A549 (cell line): Measurements from ENCODE around the gene SPEN.

Experiments used
- CBX8 ChIP-seq: fragments of 200-600 bp; sonication (generic); IDR thresholded peaks from 2 replicates; pipeline ENCODE4 v1.6.1; 2016
- POLR2A ChIP-seq: IDR thresholded peaks from 2 replicates; pipeline ENCODE4 v1.6.1; 2012; ENCODE audit warnings: mild to moderate bottlenecking, low read length
- RAD21 ChIP-seq, 2 experiments: fragments of >200 bp in 1 of 2; sonication (Bioruptor Twin) in 1 of 2; formaldehyde crosslinking in 1 of 2; IDR thresholded peaks in 1 of 2; conservative IDR thresholded peaks in 1 of 2; 2 replicates in 1 of 2; 3 replicates in 1 of 2; pipeline ENCODE4 v1.6.1; 2012 to 2018; ENCODE audit warnings: inconsistent platforms in 1 of 2
- RCOR1 ChIP-seq: fragments of 150-350 bp; IDR thresholded peaks from 2 replicates; pipeline ENCODE4 v1.6.1; 2014; ENCODE audit warnings: antibody characterized with exemption, low read length, low read depth
- SMC3 ChIP-seq: fragments of >200 bp; sonication (Bioruptor Twin); formaldehyde crosslinking; IDR thresholded peaks from 3 replicates; pipeline ENCODE4 v1.6.1; 2018; ENCODE audit warnings: inconsistent platforms
- TF ChIP-seq, protein P1 (sequence below): IDR thresholded peaks from 2 replicates; pipeline ENCODE4 v1.6.1; 2012
- TF ChIP-seq, protein P2 (sequence below): fragments of 450-650 bp; IDR thresholded peaks from 2 replicates; pipeline ENCODE4 v1.6.1; 2014; ENCODE audit warnings: antibody characterized with exemption
- TF ChIP-seq, protein P3 (sequence below): fragments of >200 bp; sonication (Bioruptor Twin); formaldehyde crosslinking; IDR thresholded peaks from 3 replicates; pipeline ENCODE4 v1.5.1; 2016

DNA sequence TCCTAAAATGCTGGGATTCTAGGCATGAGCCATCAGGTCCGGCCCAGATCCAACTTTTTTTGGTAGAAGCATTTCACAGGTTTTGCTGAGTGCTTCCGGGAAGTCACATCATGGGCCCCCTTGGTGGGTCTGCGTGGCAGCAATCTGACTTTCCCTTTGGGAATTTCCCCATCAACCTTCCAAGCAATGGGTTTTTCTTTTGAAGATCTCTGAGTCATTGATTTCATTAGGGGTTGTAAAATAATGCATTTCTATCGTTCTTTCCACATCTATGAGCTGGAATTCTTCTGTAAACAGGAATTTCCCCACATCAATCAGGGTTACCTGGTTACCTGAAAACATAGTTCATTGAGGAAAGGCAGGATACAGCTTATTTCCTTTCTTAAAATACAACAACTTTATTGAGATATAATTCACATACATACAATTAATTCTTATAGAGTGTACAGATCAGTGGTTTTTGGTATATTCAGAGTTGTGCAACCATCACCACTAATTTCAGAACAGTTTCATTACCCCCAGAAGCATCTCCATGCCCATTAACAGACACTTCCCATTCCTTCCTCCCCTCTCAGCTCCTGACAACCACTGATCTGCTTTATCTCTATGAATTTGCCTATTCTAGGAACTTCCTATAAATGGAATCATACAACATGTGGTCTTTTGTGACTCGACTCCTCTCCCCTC is 138.2 kb downstream of the SPEN start:
- TF ChIP-seq, protein P1, sequence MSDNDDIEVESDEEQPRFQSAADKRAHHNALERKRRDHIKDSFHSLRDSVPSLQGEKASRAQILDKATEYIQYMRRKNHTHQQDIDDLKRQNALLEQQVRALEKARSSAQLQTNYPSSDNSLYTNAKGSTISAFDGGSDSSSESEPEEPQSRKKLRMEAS = no peak
- TF ChIP-seq RAD21 (conservative IDR thresholded peaks at IDR 0.05 in 1 of 2, IDR thresholded peaks at IDR 0.05 in 1 of 2) = no peak
- no peak for TF ChIP-seq CBX8
- no peak for TF ChIP-seq POLR2A
- TF ChIP-seq, protein P2, sequence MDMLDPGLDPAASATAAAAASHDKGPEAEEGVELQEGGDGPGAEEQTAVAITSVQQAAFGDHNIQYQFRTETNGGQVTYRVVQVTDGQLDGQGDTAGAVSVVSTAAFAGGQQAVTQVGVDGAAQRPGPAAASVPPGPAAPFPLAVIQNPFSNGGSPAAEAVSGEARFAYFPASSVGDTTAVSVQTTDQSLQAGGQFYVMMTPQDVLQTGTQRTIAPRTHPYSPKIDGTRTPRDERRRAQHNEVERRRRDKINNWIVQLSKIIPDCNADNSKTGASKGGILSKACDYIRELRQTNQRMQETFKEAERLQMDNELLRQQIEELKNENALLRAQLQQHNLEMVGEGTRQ = no peak
- TF ChIP-seq, protein P3, sequence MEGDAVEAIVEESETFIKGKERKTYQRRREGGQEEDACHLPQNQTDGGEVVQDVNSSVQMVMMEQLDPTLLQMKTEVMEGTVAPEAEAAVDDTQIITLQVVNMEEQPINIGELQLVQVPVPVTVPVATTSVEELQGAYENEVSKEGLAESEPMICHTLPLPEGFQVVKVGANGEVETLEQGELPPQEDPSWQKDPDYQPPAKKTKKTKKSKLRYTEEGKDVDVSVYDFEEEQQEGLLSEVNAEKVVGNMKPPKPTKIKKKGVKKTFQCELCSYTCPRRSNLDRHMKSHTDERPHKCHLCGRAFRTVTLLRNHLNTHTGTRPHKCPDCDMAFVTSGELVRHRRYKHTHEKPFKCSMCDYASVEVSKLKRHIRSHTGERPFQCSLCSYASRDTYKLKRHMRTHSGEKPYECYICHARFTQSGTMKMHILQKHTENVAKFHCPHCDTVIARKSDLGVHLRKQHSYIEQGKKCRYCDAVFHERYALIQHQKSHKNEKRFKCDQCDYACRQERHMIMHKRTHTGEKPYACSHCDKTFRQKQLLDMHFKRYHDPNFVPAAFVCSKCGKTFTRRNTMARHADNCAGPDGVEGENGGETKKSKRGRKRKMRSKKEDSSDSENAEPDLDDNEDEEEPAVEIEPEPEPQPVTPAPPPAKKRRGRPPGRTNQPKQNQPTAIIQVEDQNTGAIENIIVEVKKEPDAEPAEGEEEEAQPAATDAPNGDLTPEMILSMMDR = no peak
- no peak for TF ChIP-seq RCOR1
- TF ChIP-seq SMC3 = no peak
